ENCODE measurements around the gene PRKCA.

- TF ChIP-seq CTCF (IDR thresholded peaks at IDR 0.05; ENCODE audit: extremely low read depth in 1 of 2, insufficient read depth in 1 of 2, low read depth in 1 of 2, low read length in 2 of 2) (no peak), POLR2AphosphoS5 (IDR thresholded peaks at IDR 0.05; ENCODE audit: insufficient read depth, low read depth, low read length) (peak; percentile 9), POLR2A (IDR thresholded peaks at IDR 0.05; ENCODE audit: low read depth, low read length) (no peak), EZH2 (IDR thresholded peaks at IDR 0.05; ENCODE audit: borderline replicate concordance, low read depth, low read length, severe bottlenecking) (no peak), MYC (IDR thresholded peaks at IDR 0.05; ENCODE audit: low read depth, low read length) (no peak), JUN (IDR thresholded peaks at IDR 0.05; ENCODE audit: borderline replicate concordance, insufficient read depth, insufficient read length, low read depth) (no peak), MAX (IDR thresholded peaks at IDR 0.05; ENCODE audit: insufficient read depth, insufficient read length) (peak; percentile 73), FOS (IDR thresholded peaks at IDR 0.05; ENCODE audit: borderline replicate concordance, insufficient read depth, low read length) (no peak), GATA2 (IDR thresholded peaks at IDR 0.05; ENCODE audit: insufficient read depth, insufficient read length, low read depth, low read length) (no peak)
These were observed 278.0 kb downstream of the PRKCA start for GRCh38 chr17:66580184-66580955.

Data from endothelial cell of umbilical vein (primary cell).